GM18907 (cell line): ENCODE measurements around the gene PPP3R2.

Experiments used
- ATAC-seq: cut with Tn5 transposase; IDR thresholded peaks from one replicate; pipeline ENCODE4 v1.9.1; 2021; ENCODE audit warnings: mild to moderate bottlenecking, moderate library complexity; ENCODE audit not compliant: unreplicated experiment

PPP3R2 gene, protein sequence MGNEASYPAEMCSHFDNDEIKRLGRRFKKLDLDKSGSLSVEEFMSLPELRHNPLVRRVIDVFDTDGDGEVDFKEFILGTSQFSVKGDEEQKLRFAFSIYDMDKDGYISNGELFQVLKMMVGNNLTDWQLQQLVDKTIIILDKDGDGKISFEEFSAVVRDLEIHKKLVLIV

DNA sequence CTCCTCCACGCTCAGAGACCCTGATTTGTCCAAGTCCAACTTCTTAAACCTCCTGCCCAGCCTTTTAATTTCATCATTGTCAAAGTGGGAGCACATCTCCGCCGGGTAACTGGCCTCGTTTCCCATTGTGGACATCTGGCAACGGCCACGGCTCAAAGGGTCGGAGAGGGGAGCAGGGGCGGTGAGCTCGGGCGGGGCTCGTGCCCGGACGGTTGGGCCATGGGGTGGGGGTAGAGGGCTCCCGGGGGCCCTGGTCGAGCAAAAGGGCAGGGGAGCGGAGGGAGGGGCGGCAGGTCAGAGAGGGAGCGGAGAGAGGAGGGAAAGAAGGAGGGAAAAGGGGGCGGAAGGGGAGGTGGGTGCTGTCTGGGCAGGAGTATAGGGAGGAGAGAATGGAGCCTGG, at the start of gene PPP3R2:
TSS of gene PPP3R2 (minus strand) at position 174 of the 400 bp plus-strand sequence. CDS start at position 126, 48 bp downstream.
- no peak for ATAC-seq

DNA sequence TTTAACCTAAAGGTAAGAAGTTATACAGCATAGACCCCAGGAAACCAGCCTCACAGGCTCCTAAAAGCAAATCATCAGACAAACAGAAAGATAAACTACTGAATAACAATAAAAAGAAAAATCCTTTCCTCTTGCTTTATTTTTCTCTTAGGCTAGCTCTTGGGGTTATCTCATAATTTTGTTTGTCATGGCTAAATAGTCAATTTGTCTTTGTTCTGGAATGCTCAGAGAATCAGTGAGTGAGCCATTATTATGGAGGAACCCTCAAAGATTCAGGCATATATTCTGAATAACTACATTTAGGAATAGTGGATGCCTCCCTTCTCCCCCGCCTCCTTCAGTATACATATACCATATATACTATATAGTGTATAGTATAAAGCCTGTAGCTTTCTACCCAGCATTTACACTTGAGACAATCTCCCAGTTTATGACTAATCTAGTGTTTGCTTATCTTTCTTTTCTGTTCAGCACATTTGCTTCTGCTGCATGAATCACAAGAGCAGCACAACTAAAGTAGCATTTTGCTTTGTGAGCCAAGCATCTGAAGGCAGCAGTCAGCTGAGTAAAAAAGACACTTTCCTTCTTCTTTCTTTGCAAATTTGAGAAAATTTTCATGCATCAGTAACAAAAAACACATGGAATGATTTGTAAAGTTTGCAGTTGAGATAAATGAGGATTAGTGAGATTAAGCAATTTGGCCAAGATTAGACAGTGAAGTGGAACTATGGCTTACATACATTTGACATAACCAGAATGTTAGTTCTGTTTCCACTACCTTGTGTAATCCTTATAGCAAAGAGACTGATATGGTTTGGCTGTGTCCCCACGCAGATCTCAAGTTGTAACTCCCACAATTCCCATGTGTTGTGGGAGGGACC, 45.3 kb upstream of the PPP3R2 start:
- ATAC-seq, result no peak

DNA sequence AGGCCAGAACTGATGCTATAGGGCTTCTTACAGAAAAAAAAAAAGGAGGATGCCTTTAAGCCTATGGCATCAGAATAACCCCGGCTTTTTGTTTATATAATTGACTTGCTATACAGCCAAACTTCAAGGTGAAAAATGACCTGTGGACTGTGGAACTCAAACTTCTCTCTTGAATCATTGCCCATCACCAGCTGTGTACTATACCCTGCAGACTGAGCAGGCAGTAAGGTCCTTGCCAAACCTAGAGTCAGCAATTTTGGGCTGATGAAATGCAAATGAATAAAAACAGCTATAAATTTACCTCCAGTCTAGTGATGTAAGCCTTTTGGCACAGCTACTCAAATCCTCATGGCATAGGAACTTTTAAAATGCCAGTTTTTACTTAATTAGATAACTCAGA, 44.5 kb upstream of the PPP3R2 start:
- no peak for ATAC-seq

DNA sequence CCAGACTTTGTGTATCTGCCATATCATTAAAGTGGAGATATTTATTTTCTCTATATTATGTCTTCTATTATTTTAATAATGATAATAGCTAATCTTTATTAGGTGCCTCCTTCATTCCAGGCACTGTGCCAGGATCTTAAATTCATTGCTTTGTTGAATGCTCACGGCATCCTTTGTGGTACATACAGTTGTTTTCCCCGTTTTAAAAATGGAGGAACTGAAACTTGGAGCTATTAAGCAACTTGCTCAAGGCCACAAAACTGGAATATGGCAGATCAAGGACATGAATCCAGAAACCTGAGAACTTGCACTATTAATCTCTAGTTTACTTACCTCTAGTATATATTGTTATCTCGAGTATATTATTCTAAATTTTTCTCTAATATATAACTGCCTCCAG, 41.5 kb upstream of the PPP3R2 start:
- ATAC-seq, result no peak

DNA sequence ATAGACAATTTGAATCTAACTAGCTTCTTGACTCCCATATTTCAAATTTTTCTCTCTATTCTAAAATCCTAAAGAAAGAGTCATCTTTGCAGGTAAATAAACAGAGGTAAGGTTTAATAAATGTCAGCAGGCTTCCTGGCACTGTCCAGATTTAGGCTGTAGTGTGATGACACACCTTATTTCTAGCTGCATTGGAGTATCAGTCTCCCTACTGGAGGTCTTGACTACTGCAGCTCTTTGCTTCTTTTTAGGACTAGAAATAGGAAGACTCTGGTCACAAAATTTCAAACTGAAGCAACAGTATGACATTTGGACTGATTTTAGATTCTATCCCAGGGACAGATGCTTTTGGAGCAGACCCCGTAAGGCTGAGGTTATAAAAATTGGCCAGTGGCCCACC, 40.7 kb upstream of the PPP3R2 start:
- no peak for ATAC-seq

DNA sequence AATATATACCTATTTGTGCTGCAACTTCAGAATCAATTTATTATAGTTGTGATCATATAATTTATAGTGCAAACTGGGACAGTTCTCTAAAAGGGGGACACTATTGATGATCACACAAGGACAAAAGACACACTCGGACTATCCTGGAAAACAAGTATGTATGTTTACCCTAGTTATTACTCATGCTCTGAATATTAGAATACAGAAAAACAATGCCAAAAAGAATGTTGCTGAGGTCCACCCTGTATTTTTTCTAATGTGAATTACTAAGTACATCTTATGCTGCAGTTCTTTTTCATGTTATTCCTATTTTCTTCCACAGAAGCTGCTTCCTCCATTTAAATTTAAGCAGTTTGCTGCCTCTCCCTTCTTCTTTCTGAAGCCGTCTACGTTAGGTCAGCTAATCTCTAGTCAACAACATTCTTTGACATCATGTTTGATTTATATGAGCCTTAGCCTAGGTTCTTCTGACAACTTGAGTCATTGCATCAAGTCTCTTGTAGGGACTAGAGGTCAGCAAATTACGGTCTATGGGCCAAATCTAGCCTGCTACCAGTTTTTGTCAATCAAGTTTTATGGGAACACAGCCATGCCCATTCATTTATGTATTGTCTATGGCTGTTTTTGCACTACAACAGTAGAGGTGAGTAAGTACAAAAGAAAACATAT, 40.1 kb upstream of the PPP3R2 start:
- ATAC-seq, result no peak

DNA sequence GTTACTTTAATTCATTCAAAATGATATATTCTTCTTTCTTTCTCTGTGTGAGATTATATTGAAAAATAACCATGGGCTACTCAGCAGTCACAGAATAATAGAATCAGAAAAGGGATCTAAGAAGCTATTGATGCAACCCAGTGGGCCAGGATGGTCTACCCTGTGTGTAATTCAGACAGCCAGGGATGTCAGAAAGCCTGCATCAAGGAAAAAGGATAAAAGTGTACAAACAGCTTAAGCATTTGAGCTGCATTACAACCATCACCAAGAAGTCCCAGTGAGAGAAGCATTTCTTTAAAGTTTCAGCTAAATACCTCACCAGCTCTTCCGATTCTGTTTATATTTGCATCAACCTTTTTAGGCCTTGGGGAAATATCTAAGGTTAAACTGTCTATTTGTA, 37.8 kb upstream of the PPP3R2 start:
- no peak for ATAC-seq

DNA sequence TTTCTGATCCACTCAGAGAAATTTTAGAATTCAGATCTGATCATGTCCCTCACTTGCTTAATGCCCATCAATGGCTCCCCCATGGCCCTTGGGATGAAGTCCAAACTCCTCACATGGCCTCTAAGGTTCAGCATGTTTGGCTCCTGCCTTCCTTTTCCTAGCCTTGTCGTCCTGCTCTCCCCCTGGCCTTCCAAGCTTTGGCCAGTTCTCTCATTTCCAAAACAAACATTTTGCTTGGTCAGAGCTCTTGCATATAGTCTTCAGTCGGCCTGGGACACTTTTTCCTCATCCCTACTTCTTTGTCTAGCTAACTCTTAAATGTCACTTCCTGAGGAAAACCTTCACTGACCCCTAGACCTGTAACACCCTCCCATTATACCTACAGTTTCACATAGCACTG, 37.1 kb upstream of the PPP3R2 start:
- no peak for ATAC-seq

DNA sequence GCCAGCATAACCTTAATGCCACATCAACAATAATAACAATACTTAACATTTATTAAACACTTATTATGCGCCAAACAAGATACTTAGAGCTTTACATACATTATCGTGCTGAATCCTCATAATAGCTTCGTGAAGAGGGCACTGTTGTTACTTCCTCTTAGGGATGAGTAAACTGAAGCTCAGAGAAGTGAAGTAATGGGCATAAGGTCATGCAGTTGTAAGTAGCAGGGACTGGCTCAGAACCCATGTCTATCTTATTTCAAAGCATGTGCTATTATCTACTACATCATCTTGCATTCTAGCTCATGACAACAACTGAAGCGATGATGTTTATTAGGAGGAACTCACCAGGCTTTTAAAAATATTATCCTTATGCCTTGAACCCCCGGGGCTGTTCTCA, 34.9 kb upstream of the PPP3R2 start:
- no peak for ATAC-seq

DNA sequence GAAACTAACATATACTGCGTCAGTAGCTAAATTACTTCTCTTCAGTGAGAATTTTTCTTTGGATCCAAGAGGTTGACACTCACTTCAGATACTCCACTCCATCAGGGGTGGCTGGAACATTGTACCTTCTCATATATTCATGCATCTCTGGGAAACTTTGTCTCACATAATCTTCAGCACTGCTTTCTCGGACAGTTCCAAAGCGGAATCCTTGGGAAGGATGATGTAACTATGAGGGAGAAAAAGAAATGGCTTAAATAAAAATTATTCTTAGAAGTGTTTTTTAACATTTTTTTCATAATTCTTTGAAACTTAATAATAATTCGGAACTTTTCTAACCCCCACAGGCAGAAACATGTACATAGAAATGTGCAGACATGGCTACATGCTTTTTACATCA, 33.4 kb upstream of the PPP3R2 start:
- no peak for ATAC-seq

DNA sequence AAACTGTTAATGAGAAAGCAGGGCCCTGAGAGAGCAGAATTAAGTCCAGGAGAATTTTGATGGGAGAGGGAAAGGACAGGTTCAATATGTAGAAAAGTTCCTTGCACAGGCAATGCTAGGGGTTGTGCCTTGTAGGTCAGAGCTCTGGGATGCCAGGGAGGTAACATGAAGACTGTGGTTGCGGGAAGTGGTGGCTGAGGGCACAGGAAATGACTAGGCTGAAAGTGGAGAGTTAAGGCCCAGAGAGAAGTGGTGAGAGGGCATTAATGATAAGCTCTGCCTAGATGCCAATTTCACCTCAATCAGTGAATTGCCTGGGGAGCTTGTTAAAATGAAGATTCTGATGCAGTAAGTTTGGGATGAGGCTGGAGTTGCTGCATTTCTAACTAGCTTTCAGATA, 31.5 kb upstream of the PPP3R2 start:
- peak; percentile 85 for ATAC-seq

DNA sequence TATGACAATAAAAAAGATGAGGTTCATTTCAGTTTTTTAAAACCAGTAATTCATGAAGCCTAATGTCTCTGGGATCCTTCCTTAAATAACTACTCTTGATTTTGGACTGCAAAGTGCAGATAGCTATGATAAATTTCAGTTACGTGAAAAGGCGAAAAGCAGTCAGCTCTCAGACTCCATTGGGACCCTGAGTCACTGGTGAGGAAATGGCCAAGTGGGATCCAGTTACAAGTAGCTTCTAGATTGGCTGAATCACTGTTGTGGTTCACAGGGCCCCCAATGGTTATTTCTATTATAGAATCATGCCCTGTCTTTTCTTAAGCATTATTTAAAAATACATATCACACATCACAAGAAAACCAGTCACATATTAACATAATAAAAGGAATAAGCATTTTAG, 31.1 kb upstream of the PPP3R2 start:
- ATAC-seq, result no peak

DNA sequence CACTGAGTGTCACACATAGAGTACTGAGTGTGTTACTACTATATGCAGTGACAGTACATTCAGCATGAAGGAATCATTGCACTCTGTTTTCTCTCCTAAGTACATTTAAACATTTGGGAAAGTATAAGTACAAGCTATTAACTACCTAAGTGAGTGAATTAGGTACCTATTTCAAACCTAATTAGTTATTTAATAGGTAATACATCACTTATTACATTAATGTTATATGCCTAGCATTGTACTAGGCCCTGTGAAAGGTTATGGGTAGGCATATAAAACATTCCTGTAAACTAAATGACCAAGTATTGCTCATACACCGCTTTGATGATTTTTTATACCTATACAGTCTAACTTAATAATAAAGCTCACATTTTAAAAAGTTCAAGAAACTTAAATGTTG, 25.7 kb upstream of the PPP3R2 start:
- ATAC-seq, result peak; percentile 64

DNA sequence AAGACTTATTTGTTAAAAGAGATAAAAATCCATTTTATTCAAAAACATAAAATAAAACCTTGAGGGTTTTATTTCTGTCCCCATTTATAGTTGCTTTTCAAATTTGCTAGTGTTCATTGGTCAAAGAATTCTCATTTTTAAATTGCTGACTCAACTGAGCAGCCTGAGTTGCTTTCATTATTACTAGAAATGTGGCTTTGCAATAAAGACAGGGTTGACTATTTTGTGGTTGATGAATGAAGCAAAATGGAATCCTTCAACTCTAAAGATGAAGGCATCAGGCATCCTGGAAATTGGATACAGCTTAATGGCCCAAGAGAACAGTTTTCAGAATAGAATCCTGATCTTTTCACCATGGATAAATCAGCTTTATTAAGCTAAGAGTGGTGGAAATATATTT, 23.9 kb upstream of the PPP3R2 start:
- ATAC-seq, result peak; percentile 86

DNA sequence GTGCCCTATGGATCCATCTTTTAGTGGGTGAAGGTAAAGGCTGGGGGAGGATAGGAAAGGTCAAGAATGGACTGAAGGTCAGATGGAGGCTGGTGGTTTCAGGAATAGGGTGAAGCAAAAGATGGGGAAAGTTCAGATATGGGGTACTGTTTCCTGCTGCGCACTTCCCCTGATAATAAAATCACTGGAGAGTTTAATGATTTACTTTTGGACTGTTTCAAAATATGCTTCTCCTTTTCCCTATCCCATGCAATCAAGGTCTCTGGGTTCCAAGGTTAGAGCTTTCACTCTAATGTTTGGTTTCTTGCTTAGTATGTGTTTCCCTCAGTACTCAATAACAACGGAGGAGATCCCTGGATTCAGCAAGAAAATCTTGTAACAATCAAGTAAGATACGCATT, 10.8 kb upstream of the PPP3R2 start:
- ATAC-seq, result no peak

DNA sequence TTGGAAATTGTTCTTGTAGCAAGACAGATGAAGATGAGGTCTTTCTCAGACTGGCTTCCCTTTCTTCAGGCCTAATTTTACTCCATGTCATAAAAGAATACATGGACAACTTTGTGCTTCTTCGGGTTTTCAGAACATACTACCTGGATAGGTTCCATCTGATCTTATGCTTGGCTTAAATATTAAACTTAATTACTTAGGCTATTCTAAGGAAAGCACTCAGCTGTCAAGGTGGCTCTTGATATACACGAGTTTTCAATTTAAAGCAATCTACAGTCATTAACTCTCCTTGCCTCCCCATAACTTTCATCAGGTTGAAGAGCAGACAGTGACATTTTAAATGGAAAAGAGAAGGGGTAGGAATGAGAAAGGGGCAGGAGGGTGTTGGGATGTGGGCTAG, 9.5 kb upstream of the PPP3R2 start:
- ATAC-seq, result no peak

DNA sequence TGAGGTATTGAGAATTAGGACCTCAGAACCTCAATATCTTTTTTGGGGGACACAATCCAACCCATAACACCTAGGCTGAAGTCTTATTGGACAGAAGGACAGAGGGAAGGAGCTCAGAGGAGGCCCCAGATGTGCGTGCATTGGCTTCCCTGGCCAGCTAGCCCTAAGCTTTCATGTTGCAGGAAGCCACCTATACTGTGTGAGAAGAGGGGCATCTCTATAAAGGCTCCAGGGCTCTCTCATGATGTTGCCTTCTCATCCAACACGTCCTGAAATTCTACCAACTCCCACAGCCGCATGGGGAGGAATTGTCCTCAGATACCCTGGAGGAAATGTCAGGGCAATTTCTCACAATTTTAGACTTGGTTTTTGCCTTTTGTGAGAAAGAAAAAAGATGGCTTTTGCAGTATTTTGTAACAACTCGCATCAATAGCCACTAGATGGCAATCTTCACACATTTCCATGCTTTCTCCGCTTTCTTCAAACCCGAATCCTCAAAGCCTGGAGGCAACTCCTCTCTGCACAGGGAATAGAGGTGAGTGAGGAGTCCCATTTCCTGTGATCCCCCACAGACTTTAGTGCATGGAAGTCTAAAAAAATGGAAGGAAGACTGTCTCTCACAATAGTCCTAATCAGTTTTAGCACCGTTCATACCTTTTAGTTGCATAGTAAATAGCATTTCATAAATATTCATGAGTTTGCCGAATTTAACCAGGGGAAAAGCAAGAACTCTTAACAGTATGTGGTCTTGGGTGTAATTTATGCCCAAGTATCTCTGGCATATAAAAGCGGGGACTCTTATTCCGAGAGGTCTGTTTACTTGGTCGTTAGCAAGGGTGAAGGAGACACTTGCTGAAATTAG, 7.4 kb upstream of the PPP3R2 start:
- peak; percentile 69 for ATAC-seq

DNA sequence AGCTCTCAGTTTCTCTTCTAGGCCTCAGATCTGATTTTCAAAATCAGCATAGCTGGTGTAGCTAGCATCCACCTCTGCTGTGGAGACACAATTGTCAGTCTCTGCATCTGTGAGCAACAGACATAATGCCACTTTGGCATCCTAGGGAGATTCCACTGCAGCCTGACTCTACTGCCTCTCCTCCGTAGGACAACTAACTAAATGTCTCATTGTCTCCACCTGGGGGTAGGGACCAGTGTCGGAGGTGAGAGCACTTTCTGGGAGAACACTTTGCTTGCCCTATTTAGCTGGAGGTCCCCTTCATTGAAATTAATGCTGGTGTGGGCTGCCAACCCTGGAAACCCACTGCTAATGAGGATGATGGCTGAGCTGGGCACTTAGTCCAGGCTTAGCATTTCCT, 1.4 kb downstream of the PPP3R2 start:
- ATAC-seq, result no peak

DNA sequence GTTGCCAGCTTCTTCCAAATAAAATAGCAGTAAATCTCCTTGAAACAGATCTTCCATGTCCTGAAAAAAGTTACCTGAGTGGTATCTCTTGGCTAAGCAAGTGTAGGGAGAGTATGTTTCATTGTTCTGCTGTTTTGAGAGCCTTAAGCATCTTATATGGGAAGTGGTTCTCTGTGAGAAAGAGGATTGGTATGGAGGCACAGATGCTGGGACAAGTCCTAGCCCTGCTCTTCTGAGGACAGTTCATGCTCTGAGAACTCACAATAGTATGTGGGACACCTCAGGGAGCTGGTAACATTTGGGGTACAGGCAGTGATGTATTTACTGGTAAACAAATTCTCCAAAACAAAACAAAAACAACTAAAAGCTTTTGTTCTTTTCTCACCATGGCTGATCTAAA, 2.0 kb downstream of the PPP3R2 start:
- ATAC-seq, result no peak

DNA sequence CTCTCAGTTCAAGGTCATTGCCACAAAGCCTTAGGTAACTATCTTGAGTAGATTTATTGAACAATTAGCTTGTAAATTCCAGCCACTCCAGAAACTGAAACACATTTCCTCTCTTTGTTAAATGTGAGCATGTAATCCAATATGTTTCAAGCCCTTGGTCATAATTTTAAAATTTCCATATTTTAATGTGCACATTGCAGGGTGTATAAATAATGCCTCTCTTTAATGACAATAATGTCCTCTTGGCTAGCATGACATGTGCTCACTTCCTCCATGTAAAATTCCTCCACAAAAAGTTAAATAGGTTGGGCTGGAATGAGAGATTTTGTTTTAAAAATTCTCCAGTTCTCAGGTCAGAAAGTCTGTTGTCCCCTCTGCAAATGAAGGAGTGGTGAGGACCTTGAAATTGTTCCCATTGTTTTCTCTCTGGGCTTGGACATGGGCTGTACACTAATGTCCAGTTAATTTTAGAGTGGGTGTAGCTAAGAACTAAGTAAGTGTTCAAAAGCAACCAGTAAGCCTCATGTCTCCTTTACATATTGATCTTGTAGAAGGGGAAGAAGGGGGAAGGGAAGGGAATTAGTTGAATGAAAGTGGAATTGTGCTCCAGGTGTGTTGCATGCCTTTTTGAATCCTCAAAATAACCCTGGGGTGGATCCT, 2.9 kb downstream of the PPP3R2 start:
- ATAC-seq, result no peak

DNA sequence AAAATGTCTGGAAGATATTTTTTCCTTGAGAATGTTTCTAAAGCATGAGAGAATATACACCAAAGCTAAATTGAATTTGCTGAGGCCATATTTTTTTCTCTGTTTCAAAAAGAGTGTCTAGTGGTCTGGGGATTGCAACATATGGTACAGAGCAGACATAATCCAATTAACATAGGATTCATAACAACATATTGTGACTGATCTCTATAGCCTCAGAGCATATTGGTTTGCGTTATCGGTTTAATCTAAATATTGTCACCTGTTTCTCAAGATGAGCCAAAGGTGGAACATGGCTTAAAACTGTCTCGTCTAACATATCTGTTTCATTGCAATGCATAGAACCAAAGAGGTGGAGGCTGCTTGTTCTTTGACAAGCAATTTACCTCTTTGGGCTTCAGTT, 3.9 kb downstream of the PPP3R2 start:
- no peak for ATAC-seq
